Immature natural killer cell (primary cell): ENCODE results near the gene MRPL39. TPM values are rescaled to one million over a fixed set of nuclear protein-coding genes. Genes with fewer than 3 reads are reported as not detected.

Source experiments
- DNase-seq, 3 donors: peaks; one replicate each; pipeline ENCODE4 v3.0.0; 2022; ENCODE audit warnings: mixed read lengths in 1 of 3
- H3K27ac Mint-ChIP-seq, 6 donors: one replicate each; pipeline ENCODE4 v1.8.0; 2020; ENCODE audit warnings: mixed read lengths in 6 of 6, mild to moderate bottlenecking in 5 of 6, inconsistent platforms in 4 of 6, moderate library complexity in 3 of 6
- H3K27me3 Mint-ChIP-seq, 3 donors: one replicate each; pipeline ENCODE4 v1.8.0; 2020 to 2021; ENCODE audit warnings: low read depth in 3 of 3, mild to moderate bottlenecking in 3 of 3, mixed read lengths in 3 of 3, moderate library complexity in 3 of 3, inconsistent platforms in 1 of 3
- H3K36me3 Mint-ChIP-seq, 3 donors: one replicate each; pipeline ENCODE4 v1.8.0; 2020; ENCODE audit warnings: mixed read lengths in 3 of 3, inconsistent platforms in 2 of 3, mild to moderate bottlenecking in 2 of 3
- H3K4me1 Mint-ChIP-seq, 2 donors: one replicate each; pipeline ENCODE4 v1.8.0; 2020; ENCODE audit warnings: inconsistent platforms in 2 of 2, mild to moderate bottlenecking in 2 of 2, mixed read lengths in 2 of 2, moderate library complexity in 1 of 2
- H3K4me3 Mint-ChIP-seq, 5 donors: one replicate each; pipeline ENCODE4 v1.8.0; 2020; ENCODE audit warnings: mild to moderate bottlenecking in 5 of 5, mixed read lengths in 5 of 5, inconsistent platforms in 3 of 5, moderate library complexity in 3 of 5
- H3K9me3 Mint-ChIP-seq, 6 donors: one replicate each; pipeline ENCODE4 v1.8.0; 2020; ENCODE audit warnings: mild to moderate bottlenecking in 6 of 6, mixed read lengths in 6 of 6, inconsistent platforms in 4 of 6, moderate library complexity in 3 of 6
- polyA plus RNA-seq, 3 donors: library from polyadenylated mRNA; unstranded; fragments of 300-500 nt; fragmentation: Illumina TruSeq; gene quantifications; one replicate each; pipeline ENCODE4 v1.2.3, GENCODE V29; 2021

The MRPL39 gene
- 10 to 100 TPM; 20.2 to 33.0 (median 22.8) TPM for polyA plus RNA-seq

DNA sequence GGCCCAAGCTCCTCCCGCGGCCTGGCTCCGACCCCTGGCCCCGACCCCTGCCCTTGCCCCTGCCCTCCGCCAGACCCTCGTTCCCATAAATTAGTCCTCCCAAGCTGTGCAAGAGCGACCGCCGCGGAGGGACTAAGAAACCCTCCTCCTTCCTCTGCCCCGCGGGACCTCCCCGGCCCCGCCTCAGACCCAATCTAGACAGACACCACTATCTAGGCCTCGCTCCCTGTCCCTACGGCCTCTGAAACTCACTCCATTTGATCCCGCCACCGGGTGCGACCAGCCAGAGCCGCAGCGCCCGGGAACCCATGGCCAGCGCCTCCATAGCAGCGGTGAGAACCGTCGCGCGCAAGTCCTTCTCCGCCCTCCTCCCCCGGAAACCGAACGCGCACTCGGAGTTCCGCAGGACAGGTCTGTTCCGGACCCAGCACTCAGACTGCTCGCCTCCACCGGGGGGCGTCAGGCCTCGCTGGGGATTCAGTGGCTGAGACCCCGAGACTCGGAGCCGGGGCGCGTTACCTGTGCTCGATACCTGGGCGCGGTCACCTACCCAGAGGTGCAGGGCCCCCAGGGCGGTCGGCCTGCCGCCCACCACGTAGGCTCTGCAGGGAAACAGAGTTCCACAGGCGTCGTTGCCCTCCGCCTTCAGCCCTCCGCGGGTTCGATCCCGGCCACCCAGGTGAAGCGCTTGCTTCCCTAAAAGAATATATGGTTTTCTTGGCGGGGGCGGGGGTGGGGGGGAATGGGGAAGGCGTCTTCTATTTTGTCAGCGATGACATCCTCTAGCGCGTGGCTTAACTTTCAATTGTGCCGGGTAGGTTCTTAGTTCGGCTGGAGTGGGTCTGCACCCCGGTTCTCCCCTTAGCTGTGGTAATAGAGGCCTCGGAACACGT is at the start of gene MRPL39:
Gene MRPL39, minus strand, starts transcription at position 331 of the 893 bp plus-strand sequence. Its CDS starts 6 bp downstream, at position 325.
- peaks cover 9 to 13% (median 9%) of the 10 kb centered on the region in 3 donors for H3K36me3 Mint-ChIP-seq
- peaks cover 32 to 56% of the 10 kb centered on the region in 2 donors for H3K4me1 Mint-ChIP-seq
- DNase-seq: peak; percentile 78 to 84 (median 80)
- H3K27ac Mint-ChIP-seq: peak within 1 kb of the TSS; percentile 92 to 99 (median 96)
- peak within 1 kb of the TSS; percentile 97 to 100 (median 99) for H3K4me3 Mint-ChIP-seq
- peaks cover 0 to 4% (median 0%) of the 10 kb centered on the region in 3 donors for H3K27me3 Mint-ChIP-seq
- no peaks in the 10 kb centered on the region for H3K9me3 Mint-ChIP-seq

DNA sequence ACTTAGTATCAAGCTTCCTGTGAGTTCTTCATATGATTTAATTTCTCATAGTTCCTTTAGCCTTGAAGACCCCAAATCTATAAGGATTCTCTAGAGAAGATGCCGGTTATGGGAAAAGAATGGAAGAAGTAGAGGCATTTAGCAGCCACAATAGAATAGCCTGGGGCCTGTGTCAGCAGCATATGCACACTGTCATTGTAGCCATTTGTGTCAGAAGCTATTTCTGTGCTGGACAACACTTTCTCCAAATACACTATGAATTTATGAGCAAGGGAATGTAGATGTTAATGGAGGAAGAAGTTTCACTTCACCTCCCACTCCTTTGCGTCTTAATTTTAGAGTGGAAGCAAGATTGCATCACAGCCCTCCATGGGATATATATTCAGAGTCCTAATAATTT is 49.1 kb upstream of the MRPL39 start:
- no peak for DNase-seq
- Mint-ChIP-seq H3K9me3 (no peaks in the 10 kb centered on the region), H3K27ac (no peak overlapping the region), H3K4me3 (no peak overlapping the region), H3K4me1 (no peaks in the 10 kb centered on the region), H3K27me3 (peaks cover 0 to 3% (median 0%) of the 10 kb centered on the region in 3 donors), H3K36me3 (no peaks in the 10 kb centered on the region)

DNA sequence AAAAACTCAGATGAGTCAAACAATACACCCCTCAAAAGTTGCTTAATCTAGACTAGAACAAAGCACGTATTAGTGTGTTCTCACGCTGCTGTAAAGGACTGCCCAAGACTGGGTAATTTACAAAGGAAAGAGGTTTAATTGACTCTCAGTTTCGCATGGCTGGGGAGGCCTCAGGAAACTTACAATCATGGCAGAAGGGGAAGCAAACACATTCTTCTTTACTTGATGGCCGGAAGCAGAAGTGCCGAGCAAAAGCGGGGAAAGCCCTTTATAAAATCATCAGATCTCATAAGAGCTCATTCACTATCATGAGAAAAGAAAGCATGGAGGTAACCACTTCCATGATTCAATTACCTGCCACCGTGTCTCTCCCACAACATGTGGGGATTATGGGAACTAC is 41.9 kb upstream of the MRPL39 start:
- Mint-ChIP-seq H3K4me1 (no peaks in the 10 kb centered on the region), H3K27me3 (peaks cover 0 to 9% (median 0%) of the 10 kb centered on the region in 3 donors), H3K9me3 (no peaks in the 10 kb centered on the region), H3K27ac (no peak overlapping the region), H3K4me3 (no peak overlapping the region), H3K36me3 (no peaks in the 10 kb centered on the region)
- DNase-seq: no peak

DNA sequence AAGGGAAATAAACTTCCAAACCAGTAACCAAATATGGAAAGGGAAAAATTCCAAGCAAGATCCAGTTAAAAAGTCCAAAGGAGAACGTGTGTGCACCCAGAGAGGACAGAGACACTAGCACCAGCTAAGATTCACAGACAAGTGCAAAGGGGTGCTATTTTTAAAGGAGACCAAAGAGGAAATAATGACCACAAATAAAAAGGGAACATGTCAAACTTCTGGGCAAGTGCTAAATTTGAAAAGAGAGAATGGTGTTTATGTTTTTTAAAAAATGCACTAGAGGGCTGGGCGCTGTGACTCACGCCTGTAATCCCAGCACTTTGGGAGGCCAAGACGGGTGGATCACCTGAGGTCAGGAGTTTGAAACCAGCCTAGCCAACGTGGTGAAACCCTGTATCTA is 40.4 kb upstream of the MRPL39 start:
- no peak overlapping the region for H3K4me3 Mint-ChIP-seq
- no peak overlapping the region for H3K27ac Mint-ChIP-seq
- peaks cover 0 to 9% (median 0%) of the 10 kb centered on the region in 3 donors for H3K27me3 Mint-ChIP-seq
- no peak for DNase-seq
- no peaks in the 10 kb centered on the region for H3K36me3 Mint-ChIP-seq
- H3K4me1 Mint-ChIP-seq: no peaks in the 10 kb centered on the region
- H3K9me3 Mint-ChIP-seq: no peaks in the 10 kb centered on the region

DNA sequence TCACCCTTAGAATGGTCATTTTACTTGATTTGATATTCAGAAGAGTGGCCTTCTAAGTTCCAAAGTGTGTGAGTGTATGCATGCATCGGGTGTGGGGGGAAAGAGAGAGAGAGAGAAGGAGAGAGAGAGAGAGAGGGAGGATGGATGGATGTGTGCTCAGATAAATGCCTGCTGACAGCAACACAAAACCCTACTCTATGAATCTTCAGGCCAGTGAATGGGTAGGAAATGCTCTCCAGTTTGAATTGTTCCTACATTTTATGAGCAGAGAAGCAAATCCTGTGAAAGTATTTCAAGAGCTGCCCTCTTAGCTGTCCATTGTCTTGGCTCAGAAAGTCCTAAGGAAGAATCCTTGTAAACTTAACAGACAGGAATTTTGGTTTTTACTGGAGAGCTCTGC is 39.2 kb upstream of the MRPL39 start:
- DNase-seq: no peak
- no peaks in the 10 kb centered on the region for H3K9me3 Mint-ChIP-seq
- H3K27ac Mint-ChIP-seq: no peak overlapping the region
- no peak overlapping the region for H3K4me3 Mint-ChIP-seq
- H3K36me3 Mint-ChIP-seq: no peaks in the 10 kb centered on the region
- H3K4me1 Mint-ChIP-seq: no peaks in the 10 kb centered on the region
- peaks cover 0 to 9% (median 0%) of the 10 kb centered on the region in 3 donors for H3K27me3 Mint-ChIP-seq

DNA sequence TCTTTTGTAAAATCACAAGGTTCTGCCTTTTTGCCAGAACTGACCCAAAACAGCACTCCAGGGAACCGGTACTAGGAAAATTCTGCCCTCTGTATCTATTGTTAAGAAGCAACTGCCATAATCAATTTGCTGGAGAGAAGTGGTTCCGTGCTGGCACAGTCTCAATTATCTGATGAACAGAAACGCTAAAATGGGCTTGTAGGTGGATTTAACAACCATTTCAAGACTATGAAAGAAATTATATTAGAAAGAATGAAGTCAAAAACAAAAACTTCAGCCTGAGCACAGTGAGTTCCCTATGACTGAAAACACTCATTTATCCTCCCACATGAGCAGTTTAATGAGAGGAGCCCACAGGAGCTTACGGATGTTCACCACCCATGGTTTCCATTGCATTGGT is 36.2 kb upstream of the MRPL39 start:
- no peaks in the 10 kb centered on the region for H3K9me3 Mint-ChIP-seq
- H3K4me1 Mint-ChIP-seq: peaks cover 15 to 17% of the 10 kb centered on the region in 2 donors
- DNase-seq: no peak
- H3K27me3 Mint-ChIP-seq: peaks cover 5 to 25% (median 9%) of the 10 kb centered on the region in 3 donors
- H3K27ac Mint-ChIP-seq: no peak overlapping the region
- no peaks in the 10 kb centered on the region for H3K36me3 Mint-ChIP-seq
- H3K4me3 Mint-ChIP-seq: no peak overlapping the region

DNA sequence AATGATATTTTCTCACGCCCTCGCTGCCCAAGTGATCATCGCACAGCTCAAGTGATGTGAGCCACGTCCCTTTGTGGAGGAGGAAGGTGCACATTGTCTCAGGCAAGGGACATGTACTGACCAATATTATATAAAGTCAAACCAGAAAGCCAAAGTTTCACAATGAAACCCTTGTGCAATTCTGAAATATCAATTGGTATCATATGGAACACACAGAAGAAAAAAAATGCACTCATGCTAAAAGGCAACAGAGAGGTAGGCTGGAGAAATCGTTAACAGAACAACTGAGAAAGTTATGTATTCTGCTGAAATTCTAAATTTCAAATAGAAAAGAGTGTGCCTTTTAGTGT is 33.6 kb upstream of the MRPL39 start:
- peaks cover 6 to 30% (median 9%) of the 10 kb centered on the region in 3 donors for H3K27me3 Mint-ChIP-seq
- H3K4me1 Mint-ChIP-seq: peaks cover 16 to 19% of the 10 kb centered on the region in 2 donors

DNA sequence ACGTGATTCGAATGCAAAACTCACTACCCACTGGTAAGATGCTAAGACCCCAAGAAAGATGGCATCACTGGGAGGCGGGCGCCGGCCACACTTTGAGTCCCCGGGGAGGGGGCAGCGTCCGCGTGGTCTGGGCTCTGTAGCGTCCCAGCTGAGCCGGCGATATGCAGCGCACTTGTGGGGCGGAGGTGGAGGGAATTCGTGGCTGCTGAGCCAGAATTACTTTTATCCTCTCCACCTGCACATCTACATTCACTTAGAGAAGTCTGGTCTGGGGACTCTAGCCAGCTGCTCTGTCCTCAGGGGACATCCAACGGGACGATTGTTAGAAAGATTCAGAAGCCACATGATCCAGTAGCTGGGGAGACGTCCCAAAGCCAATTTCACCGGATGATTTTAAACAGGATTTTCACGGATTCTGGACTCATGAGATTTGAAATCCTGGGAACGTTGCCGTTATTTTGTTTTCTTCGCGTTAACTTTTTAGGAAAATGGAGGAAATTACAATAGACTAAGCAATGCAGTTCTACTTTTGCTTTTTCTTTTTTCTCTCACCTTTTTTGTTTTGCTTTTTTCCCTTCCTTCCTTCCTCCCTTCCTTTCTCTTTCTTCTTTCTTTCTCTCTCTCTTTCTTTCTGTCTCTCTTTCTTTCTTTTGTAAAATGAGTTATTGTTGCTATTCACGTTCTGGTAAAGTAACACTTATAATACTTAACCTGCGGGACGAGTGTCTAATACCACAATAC is 33.1 kb upstream of the MRPL39 start:
- H3K4me1 Mint-ChIP-seq: peaks cover 16 to 19% of the 10 kb centered on the region in 2 donors
- DNase-seq: no peak
- no peak overlapping the region for H3K27ac Mint-ChIP-seq
- peaks cover 0 to 3% (median 0%) of the 10 kb centered on the region in 6 donors for H3K9me3 Mint-ChIP-seq
- peak overlapping the region; percentile 42 to 78 (median 71) for H3K4me3 Mint-ChIP-seq
- H3K27me3 Mint-ChIP-seq: peaks cover 6 to 30% (median 11%) of the 10 kb centered on the region in 3 donors
- no peaks in the 10 kb centered on the region for H3K36me3 Mint-ChIP-seq

More for the DNA sequence above, 33.6 kb upstream of the MRPL39 start:
- no peak for DNase-seq
- peaks cover 0 to 3% (median 0%) of the 10 kb centered on the region in 6 donors for H3K9me3 Mint-ChIP-seq
- peak overlapping the region; percentile 42 to 78 (median 71) for H3K4me3 Mint-ChIP-seq
- no peaks in the 10 kb centered on the region for H3K36me3 Mint-ChIP-seq
- no peak overlapping the region for H3K27ac Mint-ChIP-seq

DNA sequence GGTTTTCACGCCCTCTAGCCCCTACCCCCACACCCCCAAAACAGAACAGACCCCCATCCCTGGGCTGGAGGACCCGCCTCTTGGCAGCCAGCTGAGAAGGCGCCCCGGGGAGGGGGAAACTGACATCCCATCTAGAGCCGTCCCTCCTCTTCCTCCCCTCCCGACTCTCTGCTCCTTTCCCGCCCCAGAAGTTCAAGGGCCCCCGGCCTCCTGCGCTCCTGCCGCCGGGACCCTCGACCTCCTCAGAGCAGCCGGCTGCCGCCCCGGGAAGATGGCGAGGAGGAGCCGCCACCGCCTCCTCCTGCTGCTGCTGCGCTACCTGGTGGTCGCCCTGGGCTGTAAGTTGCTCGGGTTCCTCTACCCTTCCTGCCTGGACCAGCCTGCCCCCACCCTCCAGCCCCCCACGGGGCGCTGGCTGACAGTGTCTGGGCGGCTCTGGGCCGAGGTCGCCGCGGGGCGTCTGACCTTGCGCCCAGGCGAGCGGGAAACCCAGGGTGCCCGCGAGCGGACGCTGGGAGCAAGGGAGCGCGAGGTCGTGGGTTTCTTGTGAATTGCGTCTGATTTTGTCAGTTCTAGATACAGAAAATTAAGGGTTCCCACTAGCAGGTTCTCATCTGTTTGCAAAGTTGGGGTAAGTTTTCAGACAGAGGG is 32.4 kb upstream of the MRPL39 start:
- peaks cover 16 to 19% of the 10 kb centered on the region in 2 donors for H3K4me1 Mint-ChIP-seq
- peak overlapping the region; percentile 63 to 78 (median 71) for H3K4me3 Mint-ChIP-seq
- H3K27ac Mint-ChIP-seq: no peak overlapping the region
- H3K27me3 Mint-ChIP-seq: peaks cover 6 to 30% (median 13%) of the 10 kb centered on the region in 3 donors
- peak in 2 of 3 donors; percentile 7 to 17 for DNase-seq
- no peaks in the 10 kb centered on the region for H3K36me3 Mint-ChIP-seq
- peaks cover 0 to 3% (median 0%) of the 10 kb centered on the region in 6 donors for H3K9me3 Mint-ChIP-seq

DNA sequence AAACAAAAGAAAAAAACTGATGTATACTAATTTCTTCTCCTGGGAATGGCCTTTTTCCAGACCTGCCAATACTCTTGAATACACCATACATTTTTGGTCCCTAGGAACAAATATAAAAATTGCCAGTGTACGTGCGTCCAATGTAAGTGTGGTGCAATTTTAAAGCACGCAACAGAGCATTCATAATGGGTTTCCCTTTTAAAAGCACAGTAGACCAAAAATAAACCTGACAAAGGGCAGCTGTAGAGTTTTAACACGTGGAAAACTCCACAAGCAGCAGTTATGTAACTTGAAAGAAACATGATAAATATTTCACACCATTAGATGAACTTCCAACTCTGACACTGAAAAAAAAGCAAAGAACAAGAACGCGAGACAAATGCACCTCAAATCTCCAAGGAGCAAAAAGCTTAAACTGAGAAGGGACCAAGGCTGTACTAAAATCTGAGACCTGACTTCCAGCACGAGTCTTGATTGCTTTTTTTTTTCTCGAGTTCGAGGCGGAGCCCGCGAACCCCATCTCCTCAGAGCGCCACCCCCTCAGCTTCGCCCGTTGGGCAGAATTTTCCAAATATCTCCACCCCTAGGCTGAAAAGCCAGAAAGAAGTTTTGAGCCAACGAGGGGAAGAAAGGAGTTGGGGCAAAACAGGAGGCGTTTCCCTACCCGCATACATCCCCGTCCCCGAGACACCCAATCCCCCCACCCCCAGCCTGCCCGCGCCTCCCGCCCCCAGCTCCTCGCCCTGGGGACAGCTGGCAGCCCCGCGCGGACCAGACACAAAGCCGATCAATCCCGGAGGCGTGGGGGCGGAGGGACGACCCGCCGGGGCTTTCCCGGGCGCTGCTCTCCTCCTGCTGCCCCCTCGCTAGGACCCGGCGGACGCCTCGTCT is 31.6 kb upstream of the MRPL39 start, which contains the start of gene JAM2:
Gene JAM2, plus strand, starts transcription at position 599 of the 891 bp plus-strand sequence. CDS start 564 bp downstream, outside the sequence.
- peak in 2 of 3 donors; percentile 0 to 11 for DNase-seq
- Mint-ChIP-seq H3K27me3 (peaks cover 6 to 30% (median 13%) of the 10 kb centered on the region in 3 donors), H3K4me1 (peaks cover 16 to 19% of the 10 kb centered on the region in 2 donors), H3K4me3 (peak within 1 kb of the TSS; percentile 63 to 87 (median 71)), H3K9me3 (peaks cover 0 to 4% (median 0%) of the 10 kb centered on the region in 6 donors), H3K36me3 (no peaks in the 10 kb centered on the region), H3K27ac (no peak within 1 kb of the TSS)

DNA sequence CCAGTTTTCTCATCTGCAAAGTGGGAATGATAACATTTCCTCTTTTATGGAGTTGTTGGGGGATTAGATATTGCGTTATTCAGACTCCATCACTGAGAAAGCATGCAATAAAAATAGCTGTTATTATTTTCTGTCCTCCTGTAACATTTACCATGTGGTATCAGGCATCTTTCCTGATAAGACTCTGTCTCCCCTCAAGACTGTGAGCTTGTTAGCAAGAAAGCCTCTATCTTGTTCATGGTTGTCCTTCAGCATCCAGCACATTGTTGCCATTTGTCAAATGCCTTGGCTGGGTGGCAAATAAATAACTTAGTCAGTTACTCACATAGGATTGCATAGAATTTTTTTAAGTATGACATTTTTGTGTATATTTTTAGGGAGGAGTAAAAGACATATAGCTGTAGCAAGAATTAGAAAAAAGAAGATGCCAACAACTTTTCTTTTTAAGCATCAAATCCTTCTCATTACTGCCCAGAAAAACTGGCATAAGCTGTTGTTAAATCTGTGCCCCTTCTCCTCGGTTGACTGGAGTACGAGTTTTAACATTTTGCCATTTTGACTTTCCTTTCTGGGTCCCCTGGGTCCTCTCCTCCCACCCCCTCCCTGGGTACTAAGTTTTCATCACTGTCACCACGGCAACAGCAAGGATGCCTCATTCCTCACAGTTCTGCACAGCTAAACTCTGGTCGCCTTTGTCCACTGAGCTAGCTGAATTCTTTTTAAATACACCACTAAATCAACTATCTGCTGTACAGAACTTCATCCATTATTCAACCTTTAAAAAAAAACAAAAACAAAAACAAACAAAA is 30.8 kb upstream of the MRPL39 start:
- H3K9me3 Mint-ChIP-seq: peaks cover 0 to 4% (median 0%) of the 10 kb centered on the region in 6 donors
- peak overlapping the region in 4 of 5 donors; percentile 63 to 87 (median 75) for H3K4me3 Mint-ChIP-seq
- no peak for DNase-seq
- peaks cover 6 to 30% (median 13%) of the 10 kb centered on the region in 3 donors for H3K27me3 Mint-ChIP-seq
- no peak overlapping the region for H3K27ac Mint-ChIP-seq
- H3K36me3 Mint-ChIP-seq: no peaks in the 10 kb centered on the region
- peaks cover 16 to 19% of the 10 kb centered on the region in 2 donors for H3K4me1 Mint-ChIP-seq

DNA sequence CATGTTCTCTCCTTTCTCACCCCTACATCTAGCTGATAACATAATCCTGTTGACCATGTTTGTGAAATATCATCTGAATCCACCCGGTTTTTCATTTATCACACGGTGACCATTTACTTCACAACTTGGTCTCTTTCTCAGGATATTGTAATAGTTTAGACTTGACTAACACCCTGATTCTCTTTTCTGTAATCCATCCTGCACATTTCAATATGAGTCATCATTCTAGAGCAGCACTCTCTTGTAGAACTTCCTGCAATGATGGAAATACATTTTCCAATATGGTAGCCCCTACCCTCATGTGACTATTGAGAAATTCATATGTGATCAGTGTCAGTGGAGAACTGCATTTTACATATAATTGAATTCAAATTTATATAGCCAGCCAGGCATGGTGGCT is 29.4 kb upstream of the MRPL39 start:
- Mint-ChIP-seq H3K27me3 (peaks cover 6 to 30% (median 13%) of the 10 kb centered on the region in 3 donors), H3K9me3 (peaks cover 0 to 4% (median 0%) of the 10 kb centered on the region in 6 donors), H3K36me3 (no peaks in the 10 kb centered on the region), H3K4me3 (no peak overlapping the region), H3K27ac (no peak overlapping the region), H3K4me1 (peaks cover 16 to 19% of the 10 kb centered on the region in 2 donors)
- DNase-seq: no peak
